Upper lobe of right lung (tissue), 1 donor: ENCODE results near the gene MLXIP. TPM values are rescaled to one million over a fixed set of nuclear protein-coding genes. Genes with fewer than 3 reads are reported as not detected.
A peak's percentile ranks its signal among the peaks of the same experiment; 100 is the strongest.

Source experiments
- ATAC-seq: fragments of 200-7000 bp; cut with Tn5 transposase; one replicate; pipeline ENCODE4 v1.9.1; 2020; ENCODE audit warnings: mild to moderate bottlenecking, moderate library complexity
- DNase-seq: peaks from one replicate; pipeline ENCODE4 v3.0.0-alpha.2; 2020
- H3K27ac ChIP-seq: fragments of 200-600 bp; one replicate; pipeline ENCODE4 v1.8.0; 2022
- H3K27me3 ChIP-seq: fragments of 200-600 bp; one replicate; pipeline ENCODE4 v1.8.0; 2022; ENCODE audit warnings: mild to moderate bottlenecking
- H3K36me3 ChIP-seq: fragments of 200-600 bp; one replicate; pipeline ENCODE4 v1.8.0; 2022
- H3K4me1 ChIP-seq: fragments of 200-600 bp; one replicate; pipeline ENCODE4 v1.8.0; 2022
- H3K4me3 ChIP-seq: fragments of 200-600 bp; one replicate; pipeline ENCODE4 v1.8.0; 2022; ENCODE audit warnings: mild to moderate bottlenecking
- H3K9me3 ChIP-seq: fragments of 200-600 bp; one replicate; pipeline ENCODE4 v1.8.0; 2022
- intact Hi-C: fragments of 100-400 bp; cut with DNase I; formaldehyde crosslinking; loops from one replicate; pipeline ENCODE4 v1.11.0; 2022
- total RNA-seq: library from RNA; stranded (reverse); fragmentation: NEBNext Ultra II Directional; extraction: Animal tissue kit (Norgen Biotek cat#: 25700); gene quantifications from one replicate; pipeline ENCODE4 v1.2.1, GENCODE V29; 2021
- TF ChIP-seq, protein P1 (sequence below): fragments of 200-600 bp; IDR thresholded peaks from one replicate; pipeline ENCODE4 v1.8.0; 2022; ENCODE audit warnings: antibody characterized with exemption
- donor health status: DM: no; HTN: yes; CAD: no; lungs with severe emphysema.

The MLXIP gene
- total RNA-seq, 1 donor from 2014 or later: 57.4 TPM

DNA sequence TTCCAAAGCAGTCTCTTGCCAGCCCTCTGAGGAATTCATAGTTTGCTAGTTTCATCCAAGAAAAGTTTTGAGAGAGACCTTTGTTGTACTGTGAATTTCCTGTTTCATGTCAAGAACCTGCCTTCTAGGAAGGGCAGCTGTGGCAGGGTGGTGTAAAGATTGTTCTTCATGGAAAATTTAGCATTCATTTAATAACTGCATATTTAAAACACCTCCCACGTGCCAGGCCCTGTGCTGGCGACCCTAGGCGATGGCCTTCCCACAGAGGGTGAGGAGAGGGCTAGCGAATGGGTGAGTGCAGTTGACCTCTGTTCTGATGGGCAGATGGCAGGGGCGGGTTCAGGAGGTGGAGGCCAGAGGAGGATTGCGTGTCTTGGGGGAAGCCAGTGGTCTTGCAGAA, 43.2 kb downstream of the MLXIP start:
- Histone ChIP-seq H3K9me3 (no peaks in the 10 kb centered on the region), H3K27ac (no peak overlapping the region), H3K4me1 (peaks cover 30% of the 10 kb centered on the region), H3K27me3 (no peaks in the 10 kb centered on the region), H3K4me3 (no peak overlapping the region), H3K36me3 (peaks cover 9% of the 10 kb centered on the region)
- ATAC-seq (no peak), DNase-seq (no peak)
- TF ChIP-seq, protein P1, sequence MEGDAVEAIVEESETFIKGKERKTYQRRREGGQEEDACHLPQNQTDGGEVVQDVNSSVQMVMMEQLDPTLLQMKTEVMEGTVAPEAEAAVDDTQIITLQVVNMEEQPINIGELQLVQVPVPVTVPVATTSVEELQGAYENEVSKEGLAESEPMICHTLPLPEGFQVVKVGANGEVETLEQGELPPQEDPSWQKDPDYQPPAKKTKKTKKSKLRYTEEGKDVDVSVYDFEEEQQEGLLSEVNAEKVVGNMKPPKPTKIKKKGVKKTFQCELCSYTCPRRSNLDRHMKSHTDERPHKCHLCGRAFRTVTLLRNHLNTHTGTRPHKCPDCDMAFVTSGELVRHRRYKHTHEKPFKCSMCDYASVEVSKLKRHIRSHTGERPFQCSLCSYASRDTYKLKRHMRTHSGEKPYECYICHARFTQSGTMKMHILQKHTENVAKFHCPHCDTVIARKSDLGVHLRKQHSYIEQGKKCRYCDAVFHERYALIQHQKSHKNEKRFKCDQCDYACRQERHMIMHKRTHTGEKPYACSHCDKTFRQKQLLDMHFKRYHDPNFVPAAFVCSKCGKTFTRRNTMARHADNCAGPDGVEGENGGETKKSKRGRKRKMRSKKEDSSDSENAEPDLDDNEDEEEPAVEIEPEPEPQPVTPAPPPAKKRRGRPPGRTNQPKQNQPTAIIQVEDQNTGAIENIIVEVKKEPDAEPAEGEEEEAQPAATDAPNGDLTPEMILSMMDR: no peak
- intact Hi-C loops: loop anchor here (2.0 kb wide), 1 partner anchor 67 kb away; no protein-coding TSS in a partner anchor

- H3K4me3 ChIP-seq: no peak overlapping the region
- intact Hi-C loops: loop anchor here (2.0 kb wide), 1 partner anchor 68 kb away; no protein-coding TSS in a partner anchor
- H3K27ac ChIP-seq: no peak overlapping the region
Measured at GRCh38 chr12:122123051-122123760, 44.6 kb downstream of the MLXIP start.

GRCh38 chr12:122123761-122124145, 45.2 kb downstream of the MLXIP start:
- ATAC-seq (no peak), DNase-seq (no peak)
- intact Hi-C loops: loop anchor here (2.0 kb wide), 1 partner anchor 69 kb away; no protein-coding TSS in a partner anchor
- Histone ChIP-seq H3K36me3 (peaks cover 16% of the 10 kb centered on the region), H3K4me3 (no peak overlapping the region), H3K27ac (no peak overlapping the region), H3K4me1 (peaks cover 30% of the 10 kb centered on the region), H3K9me3 (no peaks in the 10 kb centered on the region), H3K27me3 (no peaks in the 10 kb centered on the region)
- TF ChIP-seq, protein P1: no peak

More at GRCh38 chr12:122123051-122123760, 44.6 kb downstream of the MLXIP start:
- Histone ChIP-seq H3K4me1 (peaks cover 30% of the 10 kb centered on the region), H3K9me3 (no peaks in the 10 kb centered on the region), H3K27me3 (no peaks in the 10 kb centered on the region), H3K36me3 (peaks cover 11% of the 10 kb centered on the region)
- ATAC-seq (peak; percentile 77), DNase-seq (no peak)
- TF ChIP-seq, protein P1: peak; percentile 77

DNA sequence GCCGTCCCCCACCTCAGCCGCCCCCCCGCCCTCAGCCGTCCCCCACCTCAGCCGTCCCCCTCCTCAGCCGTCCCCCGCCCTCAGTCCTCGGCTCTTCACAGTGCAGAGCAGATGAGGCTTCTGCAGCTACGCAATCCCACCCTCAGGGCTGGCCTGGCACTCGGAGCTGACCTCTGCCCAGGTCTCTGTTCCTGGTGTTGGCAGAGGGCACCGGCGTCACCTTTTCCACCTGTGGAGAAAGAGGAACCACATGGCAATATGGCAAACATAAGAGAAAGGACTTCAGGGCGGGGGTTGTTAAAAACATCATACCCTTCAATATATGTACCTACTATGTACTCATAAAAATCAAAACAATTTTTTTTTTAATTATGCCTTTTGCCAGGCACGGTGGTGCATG, 45.8 kb downstream of the MLXIP start:
- no peak overlapping the region for H3K27ac ChIP-seq
- no peak overlapping the region for H3K4me3 ChIP-seq
- H3K36me3 ChIP-seq: peaks cover 22% of the 10 kb centered on the region
- no peaks in the 10 kb centered on the region for H3K9me3 ChIP-seq
- intact Hi-C loops: no loop called here
- peaks cover 30% of the 10 kb centered on the region for H3K4me1 ChIP-seq
- H3K27me3 ChIP-seq: no peaks in the 10 kb centered on the region
- no peak for DNase-seq
- no peak for ATAC-seq
- TF ChIP-seq, protein P1: no peak

DNA sequence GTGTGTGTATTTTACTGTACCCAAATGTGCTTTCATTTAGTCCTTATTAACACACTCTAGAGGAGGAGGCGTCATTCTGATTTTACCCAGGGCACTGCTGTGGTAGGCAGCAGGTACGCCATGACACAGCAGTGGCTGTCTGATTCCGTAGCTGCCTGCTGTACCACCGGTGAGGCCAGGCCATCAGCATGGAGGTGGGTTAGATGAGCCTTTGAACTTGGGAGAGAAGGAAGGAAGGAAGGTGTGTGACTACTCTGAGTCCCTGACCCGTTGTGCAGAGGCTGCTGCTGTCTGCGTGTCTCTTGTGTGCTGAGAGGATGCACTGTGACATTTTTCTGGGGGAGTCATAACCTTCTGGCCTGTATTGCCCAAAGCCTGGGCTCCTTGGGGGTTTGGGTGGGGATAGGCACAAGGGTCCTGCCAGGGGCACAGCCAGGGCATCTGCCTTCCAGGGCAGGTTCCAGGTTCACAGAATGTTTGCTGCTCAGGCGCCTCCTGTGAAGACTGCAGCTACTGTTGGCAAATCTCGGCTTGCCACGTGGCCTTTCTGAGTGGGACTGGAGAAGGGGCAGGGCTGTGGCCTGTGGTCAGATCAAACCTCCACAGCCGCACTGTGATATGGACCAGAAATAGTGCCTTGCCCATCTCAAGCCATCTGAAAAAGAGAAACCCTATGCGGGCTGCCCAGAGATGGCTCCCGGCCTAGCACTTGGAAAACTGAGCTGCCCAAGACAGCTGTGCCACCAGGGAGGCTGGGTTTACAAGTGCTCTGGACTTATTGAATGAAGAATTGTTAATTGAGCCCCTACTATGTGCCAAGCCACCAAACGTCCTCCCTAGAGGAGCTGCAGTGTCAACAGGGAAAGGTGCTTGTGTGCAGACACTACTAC, 47.1 kb downstream of the MLXIP start:
- TF ChIP-seq, protein P1: no peak
- H3K4me1 ChIP-seq: peaks cover 30% of the 10 kb centered on the region
- intact Hi-C loops: no loop called here
- H3K36me3 ChIP-seq: peaks cover 36% of the 10 kb centered on the region
- no peak overlapping the region for H3K27ac ChIP-seq
- peak; percentile 34 for ATAC-seq
- no peaks in the 10 kb centered on the region for H3K27me3 ChIP-seq
- H3K9me3 ChIP-seq: no peaks in the 10 kb centered on the region
- no peak for DNase-seq
- H3K4me3 ChIP-seq: no peak overlapping the region
